GM23248 (cell line): ENCODE results near the gene EFEMP2. TPM values are rescaled to one million over a fixed set of nuclear protein-coding genes. Genes with fewer than 3 reads are reported as not detected.
A peak's percentile ranks its signal among the peaks of the same experiment; 100 is the strongest.

ENCODE experiments used
- DNase-seq: peaks from one replicate; pipeline ENCODE4 v3.0.0-alpha.2; 2015
- H2AFZ ChIP-seq: fragments of 200-600 bp; sonication (generic); 2 replicates; pipeline ENCODE4 v1.6.1; 2016; ENCODE audit warnings: antibody characterized with exemption
- H3F3A ChIP-seq: fragments of 200-600 bp; sonication (generic); 2 replicates; pipeline ENCODE4 v1.6.1; 2016; ENCODE audit warnings: mild to moderate bottlenecking, antibody characterized with exemption, mixed run types; ENCODE audit not compliant: insufficient read depth
- H3K27ac ChIP-seq: fragments of 200-600 bp; sonication (generic); 2 replicates; pipeline ENCODE4 v1.5.1; 2016; ENCODE audit warnings: mild to moderate bottlenecking
- H3K27me3 ChIP-seq: fragments of 200-600 bp; sonication (generic); replicated peaks from 2 replicates; pipeline ENCODE4 v1.6.1; 2016; ENCODE audit warnings: mild to moderate bottlenecking; ENCODE audit not compliant: insufficient read depth
- H3K36me3 ChIP-seq: fragments of 200-600 bp; sonication (generic); 2 replicates; pipeline ENCODE4 v1.6.1; 2016; ENCODE audit warnings: low read depth, mild to moderate bottlenecking
- H3K4me1 ChIP-seq: fragments of 200-600 bp; sonication (generic); 2 replicates; pipeline ENCODE4 v1.6.1; 2016; ENCODE audit warnings: mild to moderate bottlenecking; ENCODE audit not compliant: insufficient read depth
- H3K4me2 ChIP-seq: fragments of 200-600 bp; sonication (generic); one replicate; pipeline ENCODE4 v1.6.1; 2016; ENCODE audit warnings: mild to moderate bottlenecking; ENCODE audit not compliant: unreplicated experiment
- H3K4me3 ChIP-seq: fragments of 200-600 bp; sonication (generic); 2 replicates; pipeline ENCODE4 v1.5.1; 2016; ENCODE audit warnings: mild to moderate bottlenecking
- H3K79me2 ChIP-seq: fragments of 200-600 bp; sonication (generic); 2 replicates; pipeline ENCODE4 v1.6.1; 2016; ENCODE audit warnings: mild to moderate bottlenecking; ENCODE audit not compliant: insufficient read depth
- H3K9ac ChIP-seq: fragments of 200-600 bp; sonication (generic); 2 replicates; pipeline ENCODE4 v1.6.1; 2016; ENCODE audit warnings: mild to moderate bottlenecking
- H3K9me2 ChIP-seq: fragments of 200-600 bp; sonication (generic); 2 replicates; pipeline ENCODE4 v1.6.1; 2016; ENCODE audit warnings: mixed run types, mild to moderate bottlenecking, moderate library complexity; ENCODE audit not compliant: insufficient read depth
- H3K9me3 ChIP-seq: fragments of 200-600 bp; sonication (generic); one replicate; pipeline ENCODE4 v1.6.1; 2017; ENCODE audit warnings: low read depth
- H4K20me1 ChIP-seq: fragments of 200-600 bp; sonication (generic); 2 replicates; pipeline ENCODE4 v1.6.0; 2016; ENCODE audit not compliant: insufficient read depth
- EZH2 ChIP-seq: fragments of 200-600 bp; sonication (generic); IDR thresholded peaks from 2 replicates; pipeline ENCODE4 v1.6.1; 2018; ENCODE audit warnings: antibody characterized with exemption, mild to moderate bottlenecking; ENCODE audit not compliant: insufficient read depth, poor library complexity, severe bottlenecking
- EZH2phosphoT487 ChIP-seq: fragments of 200-600 bp; sonication (generic); IDR thresholded peaks from 2 replicates; pipeline ENCODE4 v1.6.1; 2018; ENCODE audit warnings: antibody characterized with exemption, moderate library complexity, mild to moderate bottlenecking, low read depth; ENCODE audit not compliant: insufficient read depth
- WGBS, 2 experiments: methylation state at CpG; one replicate each; pipeline ENCODE4 v1.1.6; 2015 to 2017; ENCODE audit warnings: low lambda C conversion rate in 2 of 2, low coverage in 1 of 2; ENCODE audit errors: missing lambda C conversion rate in 2 of 2; 5-methylcytosine and 5-hydroxymethylcytosine counted together
- in situ Hi-C: fragments of 300-500 bp; cut with MboI; formaldehyde crosslinking; loops from 2 replicates; pipeline ENCODE4 v1.15.0; 2020
- polyA plus RNA-seq: library from polyadenylated mRNA; unstranded; fragments of >200 nt; fragmentation: Nextera tagmentation; extraction: Ambion mirVana; gene quantifications from 2 replicates; pipeline ENCODE4 v1.2.1, GENCODE V29; 2016
- total RNA-seq: library from RNA; depleted of rRNA; stranded (reverse); fragments of >200 nt; shearing (Covaris generic); gene quantifications from 2 replicates; pipeline ENCODE4 v1.2.3, GENCODE V29; 2014

EFEMP2 gene
- total and polyA plus RNA-seq, 2 experiments from 2014 or later, result 308 to 520 TPM

- Histone ChIP-seq H3K4me3 (peak overlapping the region; percentile 83), H3K27ac (peak overlapping the region; percentile 99), H2AFZ (no peak overlapping the region), H3K36me3 (no peaks in the 10 kb centered on the region), H4K20me1 (no peaks in the 10 kb centered on the region), H3K27me3 (no peaks in the 10 kb centered on the region), H3K9me2 (no peaks in the 10 kb centered on the region), H3K79me2 (peaks cover 39% of the 10 kb centered on the region), H3K4me2 (peak overlapping the region; percentile 76), H3K4me1 (peaks cover 70% of the 10 kb centered on the region), H3F3A (peaks cover 65% of the 10 kb centered on the region), H3K9me3 (no peaks in the 10 kb centered on the region), H3K9ac (peak overlapping the region; percentile 81)
- 22 to 29% methylated on average over 9 to 10 of the region's 10 CpGs for WGBS, 2 experiments
- no peak for TF ChIP-seq EZH2
- TF ChIP-seq EZH2phosphoT487, result no peak
- in situ Hi-C loops, result no loop called here
- DNase-seq, result peak; percentile 55
Observed at GRCh38 chr11:65915101-65915820, 42.7 kb upstream of the EFEMP2 start.

GRCh38 chr11:65912845-65913244 lies 40.2 kb upstream of the EFEMP2 start:
- in situ Hi-C loops, result no loop called here

GRCh38 chr11:65911682-65912568 lies 39.3 kb upstream of the EFEMP2 start:
- H3K36me3 ChIP-seq, result no peaks in the 10 kb centered on the region
- no peak for TF ChIP-seq EZH2
- TF ChIP-seq EZH2phosphoT487, result no peak
- 9 to 12% methylated on average over 13 to 14 of the region's 14 CpGs for WGBS, 2 experiments
- in situ Hi-C loops, result no loop called here
- peak overlapping the region; percentile 76 for H3K9ac ChIP-seq
- H3K79me2 ChIP-seq, result peaks cover 12% of the 10 kb centered on the region
- no peaks in the 10 kb centered on the region for H4K20me1 ChIP-seq
- 0 out of 2 replicates have a peak overlapping the region, but pooled peaks have one; percentile 6 for H2AFZ ChIP-seq
- peak; percentile 95 for DNase-seq
- peaks cover 50% of the 10 kb centered on the region for H3F3A ChIP-seq
- H3K9me3 ChIP-seq, result no peaks in the 10 kb centered on the region
- peak overlapping the region; percentile 99 for H3K27ac ChIP-seq
- no peaks in the 10 kb centered on the region for H3K27me3 ChIP-seq
- H3K4me1 ChIP-seq, result peaks cover 59% of the 10 kb centered on the region
- H3K9me2 ChIP-seq, result no peaks in the 10 kb centered on the region
- peak overlapping the region; percentile 59 for H3K4me2 ChIP-seq
- peak overlapping the region; percentile 27; the same call in 1 of the 2 replicates for H3K4me3 ChIP-seq

More at GRCh38 chr11:65912845-65913244, 40.2 kb upstream of the EFEMP2 start:
- H3K27me3 ChIP-seq, result no peaks in the 10 kb centered on the region
- H3K9me3 ChIP-seq, result no peaks in the 10 kb centered on the region
- H3K4me3 ChIP-seq, result 0 out of 2 replicates have a peak overlapping the region, but pooled peaks have one; percentile 7
- no peaks in the 10 kb centered on the region for H3K36me3 ChIP-seq
- H3K4me2 ChIP-seq, result peak overlapping the region; percentile 59
- peaks cover 21% of the 10 kb centered on the region for H3K79me2 ChIP-seq
- peak overlapping the region; percentile 99 for H3K27ac ChIP-seq
- H2AFZ ChIP-seq, result no peak overlapping the region
- H3K9ac ChIP-seq, result peak overlapping the region; percentile 76
- no peak for TF ChIP-seq EZH2
- no peak for TF ChIP-seq EZH2phosphoT487
- H3K9me2 ChIP-seq, result no peaks in the 10 kb centered on the region
- WGBS, 2 experiments, result 0 to 11% methylated on average over 4 of the region's 4 CpGs
- peak; percentile 88 for DNase-seq
- H3K4me1 ChIP-seq, result peaks cover 66% of the 10 kb centered on the region
- H3F3A ChIP-seq, result peaks cover 58% of the 10 kb centered on the region
- no peaks in the 10 kb centered on the region for H4K20me1 ChIP-seq

- Histone ChIP-seq H3K79me2 (no peaks in the 10 kb centered on the region; the same call in 1 of the 2 replicates), H3K4me2 (no peak overlapping the region), H3K9ac (no peak overlapping the region), H2AFZ (no peak overlapping the region), H3K4me3 (no peak overlapping the region), H3K9me3 (no peaks in the 10 kb centered on the region), H3K27me3 (no peaks in the 10 kb centered on the region), H3K36me3 (no peaks in the 10 kb centered on the region), H4K20me1 (no peaks in the 10 kb centered on the region), H3K9me2 (no peaks in the 10 kb centered on the region), H3F3A (peaks cover 30% of the 10 kb centered on the region), H3K27ac (no peak overlapping the region), H3K4me1 (peaks cover 45% of the 10 kb centered on the region)
- 93 to 95% methylated on average over 6 of the region's 6 CpGs for WGBS, 2 experiments
- in situ Hi-C loops, result no loop called here
- TF ChIP-seq EZH2phosphoT487 (no peak), EZH2 (no peak)
- no peak for DNase-seq
Observed at GRCh38 chr11:65907878-65908277, 35.3 kb upstream of the EFEMP2 start.
